GM23338 (cell line): ENCODE data around the gene DACT1. TPM values are rescaled to one million over a fixed set of nuclear protein-coding genes. Genes with fewer than 3 reads are reported as not detected.

ENCODE experiments used
- ATAC-seq: fragments of 200-7000 bp; cut with Tn5 transposase; 3 replicates; pipeline ENCODE4 v1.9.1; 2020
- DNase-seq: peaks from one replicate; pipeline ENCODE4 v3.0.0-alpha.2; 2015; ENCODE audit warnings: low spot score
- H2AFZ ChIP-seq: fragments of 200-600 bp; sonication (generic); 2 replicates; pipeline ENCODE4 v1.8.0; 2016; ENCODE audit warnings: antibody characterized with exemption, mild to moderate bottlenecking, moderate library complexity
- H3F3A ChIP-seq: fragments of 200-600 bp; sonication (generic); replicated peaks from 2 replicates; pipeline ENCODE4 v1.8.0; 2017; ENCODE audit warnings: antibody characterized with exemption, mixed run types, low read depth
- H3K27ac ChIP-seq: fragments of 200-600 bp; sonication (generic); 2 replicates; pipeline ENCODE4 v1.6.1; 2016; ENCODE audit warnings: low read depth
- H3K27me3 ChIP-seq: fragments of 200-600 bp; sonication (generic); 2 replicates; pipeline ENCODE4 v1.8.0; 2016; ENCODE audit warnings: mild to moderate bottlenecking, mixed run types, moderate library complexity; ENCODE audit not compliant: insufficient read depth
- H3K36me3 ChIP-seq: fragments of 200-600 bp; sonication (generic); 2 replicates; pipeline ENCODE4 v1.8.0; 2016; ENCODE audit warnings: mild to moderate bottlenecking; ENCODE audit not compliant: insufficient read depth
- H3K4me1 ChIP-seq: fragments of 200-600 bp; sonication (generic); 2 replicates; pipeline ENCODE4 v1.8.0; 2016; ENCODE audit warnings: mild to moderate bottlenecking, moderate library complexity; ENCODE audit not compliant: insufficient read depth
- H3K4me2 ChIP-seq: fragments of 200-600 bp; sonication (generic); 2 replicates; pipeline ENCODE4 v1.7.1; 2017; ENCODE audit warnings: mixed run types
- H3K4me3 ChIP-seq: fragments of 200-600 bp; sonication (generic); 2 replicates; pipeline ENCODE4 v1.6.1; 2016; ENCODE audit warnings: mixed run types
- H3K79me2 ChIP-seq: fragments of 200-600 bp; sonication (generic); replicated peaks from 2 replicates; pipeline ENCODE4 v1.8.0; 2017; ENCODE audit warnings: mild to moderate bottlenecking; ENCODE audit not compliant: insufficient read depth
- H3K9me2 ChIP-seq: fragments of 200-600 bp; sonication (generic); 2 replicates; pipeline ENCODE4 v1.8.0; 2017; ENCODE audit not compliant: insufficient read depth
- H4K20me1 ChIP-seq: fragments of 200-600 bp; sonication (generic); replicated peaks from 2 replicates; pipeline ENCODE4 v1.8.0; 2017; ENCODE audit warnings: mild to moderate bottlenecking; ENCODE audit not compliant: insufficient read depth
- H3K27ac Mint-ChIP-seq: 2 replicates; pipeline ENCODE4 v1.8.0; 2020; ENCODE audit warnings: inconsistent platforms, mild to moderate bottlenecking, moderate library complexity, mixed read lengths
- H3K27me3 Mint-ChIP-seq: 3 replicates; pipeline ENCODE4 v1.8.0; 2022; ENCODE audit warnings: low read depth, mild to moderate bottlenecking, moderate library complexity, mixed read lengths, inconsistent platforms; ENCODE audit not compliant: insufficient read depth, poor library complexity
- H3K36me3 Mint-ChIP-seq: 3 replicates; pipeline ENCODE4 v1.8.0; 2021; ENCODE audit warnings: low read depth, mild to moderate bottlenecking, inconsistent platforms, moderate library complexity, mixed read lengths
- H3K4me1 Mint-ChIP-seq: 3 replicates; pipeline ENCODE4 v1.8.0; 2020; ENCODE audit warnings: mild to moderate bottlenecking, inconsistent platforms, mixed read lengths
- H3K4me3 Mint-ChIP-seq: 3 replicates; pipeline ENCODE4 v1.8.0; 2021; ENCODE audit warnings: moderate library complexity, mild to moderate bottlenecking, inconsistent platforms, mixed read lengths
- H3K9me3 Mint-ChIP-seq: 3 replicates; pipeline ENCODE4 v1.8.0; 2020; ENCODE audit warnings: moderate library complexity, mild to moderate bottlenecking, inconsistent platforms, mixed read lengths
- CREB1 ChIP-seq: fragments of 250-450 bp; sonication (Bioruptor Pico); IDR thresholded peaks from 2 replicates; pipeline ENCODE4 v1.5.0; 2020; ENCODE audit warnings: low read depth, mild to moderate bottlenecking, moderate library complexity
- ETS1 ChIP-seq: IDR thresholded peaks from 2 replicates; pipeline ENCODE4 v1.6.1; 2016; ENCODE audit warnings: antibody characterized with exemption
- EZH2phosphoT487 ChIP-seq: fragments of 200-600 bp; sonication (generic); IDR thresholded peaks from one replicate; pipeline ENCODE4 v1.8.1; 2018; ENCODE audit warnings: antibody characterized with exemption; ENCODE audit not compliant: unreplicated experiment
- JUNB ChIP-seq: IDR thresholded peaks from one replicate; pipeline ENCODE4 v1.6.1; 2016; ENCODE audit warnings: antibody characterized with exemption; ENCODE audit not compliant: unreplicated experiment
- NANOG ChIP-seq: IDR thresholded peaks from 2 replicates; pipeline ENCODE4 v1.6.1; 2016; ENCODE audit warnings: antibody characterized with exemption, borderline replicate concordance
- POLR2AphosphoS5 ChIP-seq: IDR thresholded peaks from 2 replicates; pipeline ENCODE4 v1.6.1; 2016; ENCODE audit warnings: antibody characterized with exemption, low read depth
- REST ChIP-seq: IDR thresholded peaks from one replicate; pipeline ENCODE4 v1.6.1; 2018; ENCODE audit warnings: antibody characterized with exemption; ENCODE audit not compliant: unreplicated experiment
- STAT1 ChIP-seq: IDR thresholded peaks from one replicate; pipeline ENCODE4 v1.6.1; 2016; ENCODE audit warnings: antibody characterized with exemption; ENCODE audit not compliant: unreplicated experiment
- ZNF114 ChIP-seq: fragments of 250-450 bp; sonication (Bioruptor Pico); IDR thresholded peaks from 2 replicates; pipeline ENCODE4 v1.5.0; 2020; ENCODE audit warnings: mild to moderate bottlenecking, moderate library complexity
- ZNF331 ChIP-seq: fragments of 250-450 bp; sonication (Bioruptor Pico); IDR thresholded peaks from 2 replicates; pipeline ENCODE4 v1.5.0; 2020; ENCODE audit warnings: low read depth, mild to moderate bottlenecking, moderate library complexity
- ZNF462 ChIP-seq: fragments of 250-450 bp; sonication (Bioruptor Pico); IDR thresholded peaks from 2 replicates; pipeline ENCODE4 v1.5.0; 2020; ENCODE audit warnings: mild to moderate bottlenecking, moderate library complexity
- polyA plus RNA-seq: library from polyadenylated mRNA; unstranded; fragments of >200 nt; fragmentation: Nextera tagmentation; extraction: Ambion mirVana; gene quantifications from 2 replicates; pipeline ENCODE4 v1.2.1, GENCODE V29; 2016
- total RNA-seq: library from RNA; depleted of rRNA; stranded (reverse); fragments of >200 nt; shearing (Covaris generic); gene quantifications from 2 replicates; pipeline ENCODE4 v1.2.3, GENCODE V29; 2014

Gene DACT1
- total and polyA plus RNA-seq, 2 experiments from 2014 or later: 5.7 to 26.6 TPM

- TF ChIP-seq REST (no peak), ZNF114 (CRISPR knock-in tag) (no peak), NANOG (no peak), EZH2phosphoT487 (no peak), ETS1 (no peak), ZNF331 (CRISPR knock-in tag) (no peak), JUNB (no peak), CREB1 (CRISPR knock-in tag) (no peak)
Measured at GRCh38 chr14:58669556-58670200, 31.9 kb downstream of the DACT1 start (continued).

- ATAC-seq: no peak
- peaks cover 19% of the 10 kb centered on the region; the same call in 1 of the 2 replicates for H3K4me1 ChIP-seq
- no peak for TF ChIP-seq ZNF114 (CRISPR knock-in tag)
- no peak for TF ChIP-seq ETS1
- TF ChIP-seq POLR2AphosphoS5: no peak
- no peak for TF ChIP-seq CREB1 (CRISPR knock-in tag)
- no peak for TF ChIP-seq ZNF462 (CRISPR knock-in tag)
- no peak for TF ChIP-seq STAT1
Measured at GRCh38 chr14:58671024-58671423, 33.3 kb downstream of the DACT1 start.

More at GRCh38 chr14:58671024-58671423, 33.3 kb downstream of the DACT1 start:
- Mint-ChIP-seq H3K4me3 (no peak overlapping the region), H3K9me3 (no peaks in the 10 kb centered on the region), H3K27ac (no peak overlapping the region), H3K36me3 (no peaks in the 10 kb centered on the region), H3K27me3 (peaks cover 2% of the 10 kb centered on the region), H3K4me1 (peaks cover 14% of the 10 kb centered on the region)
- H3F3A ChIP-seq: no peaks in the 10 kb centered on the region
- H3K36me3 ChIP-seq: no peaks in the 10 kb centered on the region
- no peaks in the 10 kb centered on the region for H3K27me3 ChIP-seq
- H3K4me2 ChIP-seq: no peak overlapping the region
- no peaks in the 10 kb centered on the region for H3K79me2 ChIP-seq
- no peak overlapping the region for H3K4me3 ChIP-seq
- no peak overlapping the region for H3K27ac ChIP-seq
- no peaks in the 10 kb centered on the region for H3K9me2 ChIP-seq
- no peaks in the 10 kb centered on the region for H4K20me1 ChIP-seq
- no peak overlapping the region for H2AFZ ChIP-seq
- no peak for DNase-seq
